Bronchial epithelial cell (primary cell): ENCODE data around the gene EFCAB8. TPM values are rescaled to one million over a fixed set of nuclear protein-coding genes. Genes with fewer than 3 reads are reported as not detected.

Source experiments
- DNase-seq: peaks from one replicate; pipeline ENCODE4 v3.0.0-alpha.2; 2010; ENCODE audit warnings: low read depth
- FAIRE-seq: peaks from 2 replicates; lab custom pipeline; 2011; peaks lifted over from hg19 to GRCh38; lab: Jason Lieb, UNC
- H3K27me3 ChIP-seq: 2 replicates; pipeline ENCODE4 v1.5.1; 2011; ENCODE audit warnings: low read length; ENCODE audit not compliant: control insufficient read depth, insufficient read depth
- H3K36me3 ChIP-seq: 2 replicates; pipeline ENCODE4 v1.5.1; 2011; ENCODE audit warnings: low read length; ENCODE audit not compliant: control insufficient read depth, insufficient read depth
- H3K4me3 ChIP-seq: 2 replicates; pipeline ENCODE4 v1.5.1; 2011; ENCODE audit warnings: mild to moderate bottlenecking, low read depth, low read length, control low read depth
- total RNA-seq: library from RNA; depleted of rRNA; stranded (reverse); fragments of >200 nt; gene quantifications from 2 replicates; pipeline ENCODE4 v1.2.1, GENCODE V29; 2014
- TF ChIP-seq, protein P1 (sequence below): IDR thresholded peaks from 2 replicates; pipeline ENCODE4 v1.5.1; 2011; ENCODE audit warnings: mild to moderate bottlenecking, moderate library complexity, low read length, control low read depth, inconsistent platforms; ENCODE audit not compliant: insufficient read depth, severe bottlenecking

EFCAB8 gene
- total RNA-seq, 1 donor from 2014 or later = under 0.01 TPM

DNA sequence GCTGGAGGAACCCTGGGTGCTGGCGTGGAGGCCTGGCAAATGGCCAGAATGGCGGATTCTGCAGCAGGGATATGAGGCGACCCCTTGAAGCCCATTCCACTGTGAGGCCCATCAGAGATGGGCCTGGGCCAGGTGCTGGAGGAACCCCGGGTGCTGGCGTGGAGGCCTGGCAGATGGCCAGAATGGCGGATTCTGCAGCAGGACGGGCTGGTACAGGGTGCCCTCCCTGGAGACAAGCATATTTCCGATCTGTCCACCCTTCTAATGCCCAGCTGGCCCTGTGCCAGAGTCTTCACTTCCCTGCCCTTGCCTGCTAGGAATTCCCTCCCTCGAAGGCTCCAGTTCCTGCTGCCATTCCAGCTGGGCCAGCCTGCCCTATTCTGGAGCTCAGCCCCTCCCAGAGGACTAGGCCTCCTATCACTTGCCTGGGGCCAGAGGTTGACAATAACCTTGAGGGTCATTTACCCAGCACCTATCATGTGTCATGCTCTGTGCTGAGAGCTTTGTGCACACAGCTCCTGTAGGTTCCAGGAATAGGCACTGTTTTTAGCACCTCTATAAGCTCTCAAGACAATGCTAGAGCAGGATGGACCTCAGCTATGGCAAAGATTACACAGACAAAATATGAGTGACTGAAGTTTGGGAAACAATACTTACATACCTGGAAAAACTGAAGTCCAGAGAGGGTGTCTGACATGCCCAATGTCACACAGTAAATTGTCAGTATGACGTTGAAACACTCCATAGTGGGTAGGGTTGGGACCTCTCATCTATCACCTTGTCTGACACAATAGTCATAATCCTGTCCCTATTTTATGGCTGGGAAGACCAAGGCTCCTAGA lies 124.1 kb downstream of the EFCAB8 start:
- Histone ChIP-seq H3K27me3 (no peaks in the 10 kb centered on the region), H3K36me3 (no peaks in the 10 kb centered on the region), H3K4me3 (no peak overlapping the region)
- no peak for FAIRE-seq
- TF ChIP-seq, protein P1, sequence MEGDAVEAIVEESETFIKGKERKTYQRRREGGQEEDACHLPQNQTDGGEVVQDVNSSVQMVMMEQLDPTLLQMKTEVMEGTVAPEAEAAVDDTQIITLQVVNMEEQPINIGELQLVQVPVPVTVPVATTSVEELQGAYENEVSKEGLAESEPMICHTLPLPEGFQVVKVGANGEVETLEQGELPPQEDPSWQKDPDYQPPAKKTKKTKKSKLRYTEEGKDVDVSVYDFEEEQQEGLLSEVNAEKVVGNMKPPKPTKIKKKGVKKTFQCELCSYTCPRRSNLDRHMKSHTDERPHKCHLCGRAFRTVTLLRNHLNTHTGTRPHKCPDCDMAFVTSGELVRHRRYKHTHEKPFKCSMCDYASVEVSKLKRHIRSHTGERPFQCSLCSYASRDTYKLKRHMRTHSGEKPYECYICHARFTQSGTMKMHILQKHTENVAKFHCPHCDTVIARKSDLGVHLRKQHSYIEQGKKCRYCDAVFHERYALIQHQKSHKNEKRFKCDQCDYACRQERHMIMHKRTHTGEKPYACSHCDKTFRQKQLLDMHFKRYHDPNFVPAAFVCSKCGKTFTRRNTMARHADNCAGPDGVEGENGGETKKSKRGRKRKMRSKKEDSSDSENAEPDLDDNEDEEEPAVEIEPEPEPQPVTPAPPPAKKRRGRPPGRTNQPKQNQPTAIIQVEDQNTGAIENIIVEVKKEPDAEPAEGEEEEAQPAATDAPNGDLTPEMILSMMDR = no peak
- no peak for DNase-seq

DNA sequence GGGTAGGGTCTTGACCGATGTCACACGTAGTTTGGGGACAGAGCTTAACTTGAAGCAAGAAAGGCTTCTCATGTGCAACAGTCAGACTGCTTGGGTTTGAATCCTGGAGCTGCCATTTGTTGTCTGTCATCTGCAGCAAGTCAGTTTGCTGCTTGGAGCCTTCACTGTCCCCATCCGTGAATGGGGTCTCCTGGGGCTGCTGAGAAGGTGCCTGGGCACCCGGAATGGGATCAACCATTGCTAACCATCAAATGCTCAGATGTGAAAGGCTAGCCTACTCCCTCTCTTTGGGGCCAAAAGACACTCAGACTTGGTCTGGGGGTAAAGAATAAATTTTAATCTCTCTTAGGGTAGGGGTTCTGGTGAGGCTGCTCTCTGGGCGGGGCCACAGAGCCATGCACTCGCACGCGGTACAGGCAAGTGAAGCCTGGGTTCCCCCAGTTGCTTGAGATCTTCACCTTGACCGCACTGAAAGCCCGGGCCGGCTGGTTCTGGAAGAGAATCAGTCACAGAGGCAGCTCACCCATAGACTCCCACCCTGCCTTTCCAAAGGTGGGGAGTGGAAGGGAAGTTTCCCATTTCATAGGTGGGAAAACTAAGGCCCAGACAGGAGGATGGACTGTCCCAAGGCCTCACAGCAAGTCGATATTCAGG lies 124.9 kb downstream of the EFCAB8 start:
- no peak for DNase-seq
- H3K27me3 ChIP-seq = no peaks in the 10 kb centered on the region
- TF ChIP-seq, protein P1 = no peak
- no peak overlapping the region for H3K4me3 ChIP-seq
- no peaks in the 10 kb centered on the region for H3K36me3 ChIP-seq
- FAIRE-seq = no peak

DNA sequence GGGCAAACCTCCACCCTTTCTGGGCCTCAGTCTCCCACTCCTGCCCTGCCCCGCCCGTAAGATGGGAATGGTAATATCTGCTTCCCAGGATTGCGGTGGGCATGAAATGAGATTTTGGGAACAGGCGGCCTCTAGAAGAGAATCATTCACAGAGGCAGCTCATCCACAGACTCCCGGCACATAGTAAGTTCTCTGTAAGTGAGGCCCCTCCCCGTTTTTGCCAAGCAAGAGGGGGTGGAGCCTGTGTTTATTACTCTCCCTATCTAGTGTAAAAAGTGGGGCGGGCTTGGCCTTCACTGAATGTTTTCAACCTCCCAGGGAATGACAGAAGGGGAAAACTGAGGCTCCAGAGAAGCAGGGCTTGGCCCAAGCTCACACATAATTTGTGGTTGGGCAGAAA lies 125.5 kb downstream of the EFCAB8 start:
- H3K36me3 ChIP-seq = no peaks in the 10 kb centered on the region
- TF ChIP-seq, protein P1 = no peak
- FAIRE-seq (no peak), DNase-seq (no peak)
- no peaks in the 10 kb centered on the region for H3K27me3 ChIP-seq
- H3K4me3 ChIP-seq = no peak overlapping the region

DNA sequence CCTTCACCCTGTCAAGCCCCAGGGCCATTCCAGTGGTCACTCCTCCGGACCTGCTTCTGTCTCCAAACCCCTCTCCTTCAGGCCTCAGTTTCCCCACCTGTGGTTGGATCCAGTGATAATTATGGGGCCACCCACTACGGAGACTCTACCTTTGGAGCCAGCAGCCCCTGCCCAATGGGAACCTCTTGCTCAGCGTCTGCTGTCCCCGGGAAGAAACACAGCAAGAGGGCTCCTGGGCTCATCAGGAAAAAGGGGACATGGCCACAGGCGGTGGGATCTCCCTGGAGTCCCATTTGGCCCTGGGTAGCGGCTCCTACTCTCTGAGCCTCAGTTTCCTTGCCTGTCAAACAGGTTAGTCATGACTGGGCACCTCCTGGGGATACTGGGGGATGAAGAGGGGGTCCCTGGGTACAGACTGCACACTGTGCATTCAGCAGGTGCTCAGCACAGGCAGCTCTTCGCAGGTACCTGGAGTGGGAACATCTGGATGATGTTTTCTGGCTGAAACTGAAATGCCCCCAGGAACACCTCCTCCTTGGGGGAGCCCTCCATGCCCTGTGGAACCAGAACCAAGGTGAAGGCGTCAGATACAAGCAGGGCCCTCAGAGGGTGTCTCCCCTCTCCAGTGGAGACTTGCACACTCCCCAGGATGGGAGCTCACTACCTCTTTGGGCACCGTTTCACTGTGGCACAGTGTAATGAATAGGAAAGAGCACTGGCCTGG lies 126.1 kb downstream of the EFCAB8 start:
- Histone ChIP-seq H3K4me3 (no peak overlapping the region), H3K36me3 (no peaks in the 10 kb centered on the region), H3K27me3 (no peaks in the 10 kb centered on the region)
- FAIRE-seq = no peak
- TF ChIP-seq, protein P1 = no peak
- no peak for DNase-seq

DNA sequence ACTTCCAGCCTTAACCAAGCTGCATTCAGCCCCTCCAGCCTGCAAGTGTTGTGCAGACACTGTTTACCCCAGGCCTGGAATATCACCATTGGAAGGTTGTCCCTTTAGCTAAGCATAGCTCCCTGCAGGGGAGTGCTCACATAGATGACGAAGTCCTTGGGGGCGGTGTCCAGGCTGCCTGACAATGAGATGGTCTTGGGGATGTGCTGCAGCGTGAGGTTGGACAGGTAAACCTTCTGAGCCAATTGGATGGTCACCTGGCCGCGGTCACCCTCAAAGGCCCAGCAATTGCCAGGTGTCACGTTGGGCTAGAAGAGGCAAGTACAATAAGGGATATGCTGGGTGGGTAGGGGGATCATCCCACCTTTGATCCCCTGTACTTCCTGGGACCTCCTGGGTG lies 126.9 kb downstream of the EFCAB8 start:
- TF ChIP-seq, protein P1 = no peak
- FAIRE-seq = no peak
- H3K27me3 ChIP-seq = no peaks in the 10 kb centered on the region

More for the DNA sequence above, 126.9 kb downstream of the EFCAB8 start:
- no peak for DNase-seq
- H3K4me3 ChIP-seq = no peak overlapping the region
- no peaks in the 10 kb centered on the region for H3K36me3 ChIP-seq
